ENCODE data around the gene ZSCAN10. TPM values are rescaled to one million over a fixed set of nuclear protein-coding genes. Genes with fewer than 3 reads are reported as not detected.
"Not testable (repeated sequence)": the region's sequence is repeated elsewhere in the genome, so short reads cannot be mapped to it uniquely, and the experiment has no call there.

ZSCAN10 gene
- not detected for polyA plus RNA-seq (2012; ENCODE audit: insufficient read depth, insufficient read length)

DNA sequence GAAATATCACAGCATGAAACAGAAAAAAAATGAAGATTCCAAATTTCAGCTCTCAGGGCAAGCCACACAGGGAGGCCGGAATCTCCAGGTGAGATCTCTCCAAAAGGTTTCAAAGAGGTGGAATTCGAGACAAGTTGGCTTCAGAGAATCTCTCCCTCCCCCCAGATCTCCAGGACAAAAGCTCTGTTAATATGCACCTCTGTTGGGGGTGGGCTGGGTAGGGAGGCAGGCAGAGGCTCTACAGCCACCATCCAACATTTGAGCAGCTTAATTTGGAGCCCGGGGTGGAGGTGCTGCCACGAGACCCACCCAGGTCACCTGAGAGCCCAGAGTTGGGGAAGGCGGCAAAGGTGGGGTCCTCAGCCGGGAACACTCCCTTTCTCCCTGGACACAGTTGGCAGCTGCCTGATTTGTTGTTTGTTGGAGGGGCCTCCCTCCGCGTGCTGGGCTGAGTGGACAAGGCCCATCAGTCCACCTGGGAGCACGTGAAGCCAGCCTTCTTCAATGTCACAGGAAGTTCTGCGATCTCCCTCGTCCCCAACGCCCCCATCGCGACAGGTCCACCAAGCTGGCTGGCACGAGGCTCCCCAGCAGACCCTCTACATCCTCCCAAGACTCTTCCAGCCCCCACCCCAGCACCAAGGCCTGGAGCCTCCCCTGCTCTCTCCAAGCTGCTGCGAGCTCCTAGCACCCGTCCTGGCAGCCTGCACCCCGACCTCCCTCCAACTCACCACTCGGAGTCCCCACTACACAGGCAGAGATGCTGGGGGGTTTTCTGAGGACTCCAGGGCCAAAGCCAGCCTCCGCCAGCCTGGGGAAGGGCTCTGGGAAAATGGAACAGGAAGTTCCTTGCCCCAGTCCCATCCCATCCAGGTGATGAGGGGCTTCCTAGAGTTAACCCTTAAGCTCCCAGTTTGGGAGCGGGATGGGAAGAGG is at the start of gene ZSCAN10:
Gene ZSCAN10 (minus strand): TSS at position 836 of the 936 bp plus-strand sequence. CDS start 6,357 bp downstream, outside the sequence.
- DNase-seq (ENCODE audit: low read depth, low spot score), result no peak
- peak within 1 kb of the TSS; percentile 32 for H3K4me3 ChIP-seq (ENCODE audit: low read length)

DNA sequence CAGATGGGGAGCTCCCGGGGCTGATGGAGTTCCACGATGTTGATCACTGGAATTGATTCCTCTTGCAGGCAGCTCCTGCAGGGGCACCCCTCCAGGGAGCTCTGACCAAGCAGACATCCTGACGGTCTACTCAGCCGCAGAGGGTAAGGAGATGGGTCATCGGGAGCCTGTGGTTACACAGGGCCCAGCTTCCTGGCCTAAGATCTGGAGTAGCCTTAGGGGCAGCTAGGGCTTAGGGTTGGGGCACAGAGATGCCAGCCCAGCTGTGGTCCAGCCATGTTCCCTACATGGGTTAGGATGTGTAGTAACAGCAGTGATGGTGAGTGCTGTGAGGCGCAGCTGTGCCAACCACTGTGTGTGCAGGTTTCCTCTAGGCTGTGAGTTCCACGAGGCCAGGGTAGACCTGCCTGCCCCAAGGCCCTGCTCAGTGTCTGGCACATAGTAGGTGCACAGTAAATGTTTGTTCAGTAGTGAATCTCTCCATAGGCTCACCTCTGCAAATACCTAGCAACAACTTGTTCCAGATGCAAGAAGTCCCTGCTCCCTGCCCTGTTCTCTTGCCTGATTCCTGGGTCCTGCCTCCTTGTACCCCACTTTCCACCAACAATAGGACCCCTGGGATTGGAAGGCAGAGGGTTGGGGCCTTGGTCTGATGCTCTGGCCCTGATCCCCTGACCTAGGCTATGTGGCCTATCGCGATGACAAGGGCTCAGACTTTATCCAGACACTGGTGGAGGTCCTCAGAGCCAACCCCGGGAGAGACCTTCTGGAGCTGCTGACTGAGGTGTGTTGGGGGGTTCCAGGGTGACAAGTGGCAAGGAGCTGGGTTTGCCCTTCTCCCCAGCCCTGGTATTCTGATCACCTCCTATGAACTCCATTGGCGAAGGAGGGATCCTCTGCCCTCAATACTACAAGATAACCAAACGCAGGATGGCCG is 49.4 kb upstream of the ZSCAN10 start:
- H3K4me3 ChIP-seq (ENCODE audit: low read length), result no peak overlapping the region
- DNase-seq (ENCODE audit: low read depth, low spot score), result no peak

DNA sequence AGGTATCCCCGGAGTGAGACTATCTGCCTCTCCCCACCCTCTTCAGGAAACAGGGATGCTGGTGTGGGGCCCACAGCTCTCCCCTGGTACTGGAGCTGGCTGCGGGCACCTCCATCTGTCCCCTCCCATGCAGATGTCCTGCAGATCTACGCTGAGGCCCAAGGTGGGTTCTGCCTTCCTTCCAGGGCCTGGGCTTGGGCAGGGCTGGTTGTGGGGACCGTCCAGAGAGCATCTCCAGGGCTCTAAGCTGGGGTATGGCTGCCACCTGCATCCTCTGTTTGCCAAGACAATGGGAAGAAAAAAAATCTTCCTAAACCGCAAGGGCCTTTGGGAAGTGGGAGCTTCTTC is 48.6 kb upstream of the ZSCAN10 start:
- H3K4me3 ChIP-seq (ENCODE audit: low read length), result no peak overlapping the region
- no peak for DNase-seq (ENCODE audit: low read depth, low spot score)

DNA sequence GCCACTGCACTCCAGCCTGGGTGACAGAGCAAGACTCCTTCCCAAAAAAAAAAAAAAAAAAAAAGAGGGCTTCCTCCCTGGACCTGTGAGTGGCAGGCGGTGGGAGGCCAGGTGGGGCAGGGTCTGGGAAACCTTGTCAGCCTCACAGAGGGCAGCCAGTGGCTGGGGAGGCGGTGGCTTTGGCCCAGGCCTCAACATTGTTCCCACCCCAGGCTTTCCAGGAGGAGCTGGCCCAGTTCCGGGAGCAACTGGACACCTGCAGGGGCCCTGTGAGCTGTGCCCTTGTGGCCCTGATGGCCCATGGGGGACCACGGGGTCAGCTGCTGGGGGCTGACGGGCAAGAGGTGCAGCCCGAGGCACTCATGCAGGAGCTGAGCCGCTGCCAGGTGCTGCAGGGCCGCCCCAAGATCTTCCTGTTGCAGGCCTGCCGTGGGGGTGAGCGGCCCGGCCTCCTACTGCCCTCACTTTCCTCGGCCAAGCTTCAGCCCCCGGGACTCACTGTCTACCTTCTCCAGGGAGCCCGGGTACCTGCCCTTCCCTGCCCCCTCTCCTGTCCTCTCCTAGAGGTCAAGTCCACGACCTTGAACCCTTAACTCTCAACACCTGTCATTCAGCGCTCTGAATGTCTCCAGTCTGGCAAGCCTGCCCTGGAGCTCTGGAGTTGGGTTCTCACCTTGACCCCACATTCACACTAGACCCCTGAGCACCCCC is 48.1 kb upstream of the ZSCAN10 start:
- DNase-seq (ENCODE audit: low read depth, low spot score), result no peak
- H3K4me3 ChIP-seq (ENCODE audit: low read length), result no peak overlapping the region

DNA sequence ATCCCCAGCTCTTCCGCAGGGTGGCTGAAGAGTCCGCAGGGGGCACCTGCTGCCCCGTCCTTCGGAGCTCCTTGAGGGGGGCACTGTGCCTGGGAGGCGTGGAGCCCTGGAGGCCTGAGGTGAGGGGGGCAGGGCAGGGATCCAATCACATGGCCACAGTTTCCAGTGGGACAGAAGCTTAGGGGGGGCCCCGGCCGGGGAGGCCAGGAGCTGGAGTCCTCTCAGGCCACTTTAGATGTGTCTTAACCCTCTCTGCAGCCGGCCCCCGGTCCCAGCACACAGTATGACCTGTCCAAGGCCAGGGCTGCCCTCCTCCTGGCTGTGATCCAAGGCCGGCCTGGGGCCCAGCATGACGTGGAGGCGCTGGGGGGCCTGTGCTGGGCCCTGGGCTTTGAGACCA is 46.6 kb upstream of the ZSCAN10 start:
- H3K4me3 ChIP-seq (ENCODE audit: low read length), result no peak overlapping the region
- DNase-seq (ENCODE audit: low read depth, low spot score), result no peak

DNA sequence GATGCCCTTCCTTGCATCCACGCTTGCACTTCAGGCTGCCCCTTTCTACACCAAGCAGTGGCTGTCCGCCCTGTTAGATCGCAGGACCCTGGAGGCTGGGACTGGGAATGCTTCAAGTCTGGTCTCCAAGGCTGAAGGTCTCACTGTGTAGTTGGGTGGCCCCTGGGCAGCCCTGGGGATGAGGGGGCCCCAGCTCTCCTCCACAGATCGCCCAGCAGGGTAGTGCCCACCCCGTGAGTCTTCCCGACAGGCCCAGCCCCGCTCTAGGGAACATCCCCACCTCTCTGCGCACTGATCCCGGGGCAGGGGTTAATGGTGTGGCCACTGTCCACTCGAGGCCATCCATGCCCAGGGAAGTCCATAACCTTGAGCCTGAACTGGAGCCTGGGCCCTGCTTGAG is 46.1 kb upstream of the ZSCAN10 start:
- no peak for DNase-seq (ENCODE audit: low read depth, low spot score)

DNA sequence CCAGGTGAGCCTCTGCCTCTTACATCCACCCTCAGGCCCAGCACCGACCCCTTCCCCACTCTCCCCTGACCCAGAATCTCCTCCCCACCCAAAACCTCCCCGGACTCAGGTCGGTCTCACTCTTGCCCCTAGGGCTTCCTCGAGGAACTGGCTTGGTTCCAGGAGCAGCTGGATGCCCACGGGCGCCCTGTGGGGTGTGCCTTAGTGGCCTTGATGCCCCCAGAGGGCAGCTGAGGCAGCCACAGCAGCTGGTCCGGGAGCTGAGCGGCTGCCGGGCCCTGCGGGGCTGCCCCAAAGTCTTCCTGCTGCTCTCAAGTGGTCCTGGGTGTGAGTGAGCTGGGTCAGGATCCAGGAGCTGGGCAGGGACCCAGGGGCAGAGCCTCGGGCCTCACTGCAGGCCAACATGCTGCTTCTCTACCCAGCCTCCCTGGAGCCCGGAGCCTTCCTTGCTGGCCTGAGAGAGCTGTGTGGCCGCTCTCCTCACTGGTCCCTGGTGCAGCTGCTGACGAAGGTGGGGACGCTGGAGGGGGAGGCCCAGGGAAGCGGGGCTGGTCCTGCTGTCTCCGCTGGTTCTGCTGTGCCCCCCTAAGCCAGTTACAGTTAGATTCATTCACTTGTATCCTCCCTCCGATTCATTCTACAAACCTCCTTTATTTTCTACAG is 45.4 kb upstream of the ZSCAN10 start:
- no peak for DNase-seq (ENCODE audit: low read depth, low spot score)
- no peak overlapping the region for H3K4me3 ChIP-seq (ENCODE audit: low read length)

More for the DNA sequence above, 46.1 kb upstream of the ZSCAN10 start:
- no peak overlapping the region for H3K4me3 ChIP-seq (ENCODE audit: low read length)

DNA sequence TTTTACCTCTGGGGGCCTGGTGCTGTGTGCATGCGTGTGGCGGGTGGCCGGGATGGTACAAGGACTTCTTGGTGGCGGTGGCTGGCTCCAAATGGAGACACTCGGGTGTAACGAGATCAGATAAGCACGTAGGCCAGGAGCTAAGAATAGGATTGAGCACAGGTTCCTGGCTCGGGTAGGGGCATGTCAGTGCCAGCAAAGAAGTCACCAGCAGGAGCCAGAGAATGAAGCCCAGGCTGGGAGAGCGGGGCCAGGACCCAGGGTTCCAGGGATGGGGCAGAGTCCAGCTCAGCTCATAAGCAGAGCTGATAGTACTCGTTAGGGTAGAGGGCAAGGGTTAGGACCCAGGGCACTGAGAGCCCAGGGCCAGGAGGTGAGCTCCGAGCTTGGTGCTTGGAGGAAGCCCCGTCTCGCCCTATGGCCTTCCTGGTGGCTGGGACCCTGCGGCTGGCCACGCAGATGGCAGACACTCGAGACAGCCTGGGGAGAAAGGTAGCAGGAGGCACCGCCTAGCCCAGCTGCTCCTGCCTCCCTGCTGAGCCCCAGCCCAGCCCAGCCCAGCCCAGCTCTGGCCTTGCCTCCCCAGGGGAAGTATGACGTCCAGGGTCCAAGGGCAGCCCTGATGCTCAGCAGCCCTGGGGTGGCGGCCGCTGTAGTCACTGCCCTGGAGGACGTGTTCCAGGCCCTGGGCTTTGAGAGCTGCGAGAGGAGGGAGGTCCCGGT is 44.7 kb upstream of the ZSCAN10 start:
- no peak overlapping the region for H3K4me3 ChIP-seq (ENCODE audit: low read length)
- DNase-seq (ENCODE audit: low read depth, low spot score), result no peak

DNA sequence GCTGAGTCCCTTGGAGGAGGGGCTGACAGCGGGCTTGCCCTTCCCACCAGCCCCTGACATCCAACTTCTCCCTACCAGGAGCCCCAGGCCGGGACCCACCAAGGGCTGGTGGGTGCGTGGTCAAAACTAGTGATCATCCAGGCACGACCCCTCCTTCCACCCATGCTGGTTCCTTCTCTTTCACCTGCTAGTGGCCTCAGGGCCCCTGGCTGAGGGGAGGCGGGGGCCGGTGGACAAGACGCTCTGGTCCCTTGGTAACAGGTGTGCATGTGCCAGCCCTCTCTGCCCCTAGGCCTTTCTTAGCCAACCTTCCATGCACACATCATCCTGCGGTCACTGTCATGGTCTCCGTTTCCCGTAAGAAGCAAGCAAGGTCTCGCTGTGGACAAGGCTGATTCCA is 44.1 kb upstream of the ZSCAN10 start:
- DNase-seq (ENCODE audit: low read depth, low spot score), result no peak
- H3K4me3 ChIP-seq (ENCODE audit: low read length), result no peak overlapping the region

DNA sequence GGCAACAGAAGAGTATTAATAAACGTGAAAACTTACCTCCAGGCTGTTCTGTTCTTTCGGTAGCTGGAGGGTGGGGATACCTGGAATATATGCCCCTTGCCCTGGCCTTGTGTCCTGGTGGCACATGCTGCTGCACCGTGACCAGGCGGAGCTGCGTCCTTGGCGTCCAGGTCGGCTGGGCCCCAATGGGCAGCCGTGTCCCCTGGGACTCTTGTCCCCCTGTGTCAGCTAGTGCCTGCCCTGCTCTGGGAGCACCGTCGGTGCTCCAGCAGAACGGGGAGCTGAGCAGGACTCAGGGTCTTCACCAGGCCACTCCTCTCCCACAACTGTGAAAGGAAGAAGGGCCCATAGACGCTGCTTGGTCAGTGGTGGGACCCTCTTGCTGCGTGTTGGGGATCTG is 43.7 kb upstream of the ZSCAN10 start:
- H3K4me3 ChIP-seq (ENCODE audit: low read length), result no peak overlapping the region
- DNase-seq (ENCODE audit: low read depth, low spot score), result no peak

DNA sequence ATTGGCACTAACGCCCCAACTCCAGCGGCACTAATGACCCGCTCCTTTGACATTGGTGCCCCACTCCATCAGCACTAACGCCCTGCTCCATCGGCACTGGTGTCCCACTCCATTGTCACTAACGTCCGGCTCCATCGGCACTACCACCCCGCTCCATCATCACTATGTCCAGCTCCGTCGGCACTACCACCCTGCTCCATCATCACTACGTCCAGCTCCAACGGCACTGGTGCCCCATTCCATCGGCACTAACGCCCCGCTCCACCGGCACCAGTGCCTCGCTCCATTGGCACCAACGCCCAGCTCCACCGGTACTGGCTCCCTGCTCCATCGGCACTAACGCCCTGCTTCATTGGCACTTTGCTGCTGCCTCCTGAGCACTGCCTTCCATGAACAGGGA is 43.2 kb upstream of the ZSCAN10 start:
- H3K4me3 ChIP-seq (ENCODE audit: low read length), result no peak overlapping the region
- DNase-seq (ENCODE audit: low read depth, low spot score), result no peak

DNA sequence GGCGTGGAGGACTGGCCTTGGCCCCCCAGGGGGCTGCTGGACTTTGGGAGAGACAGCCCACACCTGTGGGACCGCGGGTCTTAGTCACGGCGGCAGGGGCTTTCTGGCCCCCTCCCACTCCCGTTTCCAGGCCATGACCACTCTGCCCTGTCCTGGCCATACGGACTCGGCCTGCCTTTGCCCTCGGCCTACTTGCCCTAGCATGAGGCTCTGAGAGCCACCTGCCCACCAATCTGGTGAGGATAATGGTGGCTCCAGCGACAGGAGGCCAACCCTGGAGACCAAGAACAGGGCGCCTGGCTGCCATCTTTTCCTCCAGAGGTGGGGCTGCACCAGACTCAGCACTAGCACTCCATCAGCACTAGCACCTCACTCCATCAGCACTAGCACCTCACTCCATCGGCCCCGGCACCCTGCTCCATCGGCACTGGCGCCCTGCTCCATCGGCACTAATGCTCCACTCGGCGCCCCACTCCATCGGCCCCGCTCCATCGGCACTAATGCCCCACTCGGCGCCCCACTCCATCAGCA is 42.8 kb upstream of the ZSCAN10 start:
- no peak for DNase-seq (ENCODE audit: low read depth, low spot score)
- no peak overlapping the region for H3K4me3 ChIP-seq (ENCODE audit: low read length)

DNA sequence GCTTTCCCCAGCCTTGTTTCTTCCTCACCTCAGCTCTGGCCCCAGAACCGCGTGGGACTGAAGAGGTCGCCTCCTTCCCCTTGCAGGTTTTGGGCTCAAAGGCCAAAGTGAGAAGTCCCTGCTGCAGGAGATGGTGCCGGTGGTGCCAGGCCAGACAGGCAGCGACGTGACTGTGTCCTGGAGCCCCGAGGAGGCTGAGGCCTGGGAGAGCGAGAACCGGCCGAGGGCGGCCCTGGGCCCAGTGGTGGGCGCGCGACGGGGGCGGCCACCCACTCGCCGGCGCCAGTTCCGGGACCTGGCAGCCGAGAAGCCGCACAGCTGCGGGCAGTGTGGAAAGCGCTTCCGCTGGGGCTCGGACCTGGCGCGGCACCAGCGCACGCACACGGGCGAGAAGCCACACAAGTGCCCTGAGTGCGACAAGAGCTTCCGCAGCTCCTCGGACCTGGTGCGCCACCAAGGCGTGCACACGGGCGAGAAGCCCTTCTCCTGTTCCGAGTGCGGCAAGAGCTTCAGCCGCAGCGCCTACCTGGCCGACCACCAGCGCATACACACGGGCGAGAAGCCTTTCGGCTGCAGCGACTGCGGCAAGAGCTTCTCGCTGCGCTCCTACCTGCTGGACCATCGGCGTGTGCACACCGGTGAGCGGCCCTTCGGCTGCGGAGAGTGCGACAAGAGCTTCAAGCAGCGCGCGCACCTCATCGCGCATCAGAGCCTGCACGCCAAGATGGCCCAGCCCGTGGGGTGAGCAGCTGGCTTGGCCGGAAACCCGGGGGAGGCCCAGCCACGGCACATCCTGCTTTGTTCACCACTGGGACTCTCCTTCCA is 41.7 kb upstream of the ZSCAN10 start:
- H3K4me3 ChIP-seq (ENCODE audit: low read length), result no peak overlapping the region
- DNase-seq (ENCODE audit: low read depth, low spot score), result no peak

DNA sequence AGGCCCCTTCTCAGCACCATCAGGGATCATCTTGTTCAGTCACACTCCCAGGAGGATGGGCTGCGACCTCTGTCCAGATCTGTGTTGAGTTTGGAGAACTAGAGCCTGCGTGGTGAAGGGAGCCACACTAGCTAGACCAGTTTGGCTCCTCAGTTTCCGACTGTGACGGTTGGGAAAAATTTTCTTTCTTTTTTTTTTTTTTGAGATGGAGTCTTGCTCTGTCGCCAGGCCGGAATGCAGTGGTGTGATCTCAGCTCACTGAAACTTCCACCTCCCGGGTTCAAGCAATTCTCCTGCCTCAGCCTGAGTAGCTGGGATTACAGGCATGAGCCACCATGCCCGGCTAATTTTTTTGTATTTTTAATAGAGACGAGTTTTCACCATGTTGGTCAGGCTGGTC is 40.5 kb upstream of the ZSCAN10 start:
- DNase-seq (ENCODE audit: low read depth, low spot score); H3K4me3 ChIP-seq (ENCODE audit: low read length): not testable (repeated sequence)

DNA sequence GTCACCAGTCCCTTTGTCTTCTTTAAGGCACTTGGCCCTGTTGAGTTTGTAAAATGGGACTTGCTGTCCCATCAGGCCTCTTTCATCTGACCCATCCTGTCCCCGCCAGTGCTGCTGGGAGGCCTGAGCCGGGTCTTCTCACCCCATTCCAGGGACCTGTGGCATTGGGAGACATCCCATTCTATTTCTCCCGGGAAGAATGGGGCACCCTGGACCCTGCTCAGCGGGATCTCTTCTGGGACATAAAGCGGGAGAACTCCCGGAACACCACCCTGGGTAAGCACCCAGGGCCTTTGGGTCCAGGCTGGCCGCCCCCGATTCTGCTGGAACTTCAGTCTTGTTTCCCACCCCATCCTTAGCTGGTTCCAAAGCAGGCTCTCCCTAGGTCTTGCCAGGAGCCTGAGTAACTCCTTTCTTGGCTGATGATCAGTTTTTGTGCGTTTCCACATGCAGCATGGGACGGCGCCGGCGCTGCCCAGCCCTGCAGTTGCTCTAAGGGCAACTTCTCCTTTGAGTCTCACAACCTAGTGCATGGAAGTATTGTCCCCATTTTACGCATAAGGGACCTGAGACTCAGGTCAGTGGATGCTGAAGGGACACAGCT is 39.8 kb upstream of the ZSCAN10 start:
- DNase-seq (ENCODE audit: low read depth, low spot score), result no peak
- no peak overlapping the region for H3K4me3 ChIP-seq (ENCODE audit: low read length)

DNA sequence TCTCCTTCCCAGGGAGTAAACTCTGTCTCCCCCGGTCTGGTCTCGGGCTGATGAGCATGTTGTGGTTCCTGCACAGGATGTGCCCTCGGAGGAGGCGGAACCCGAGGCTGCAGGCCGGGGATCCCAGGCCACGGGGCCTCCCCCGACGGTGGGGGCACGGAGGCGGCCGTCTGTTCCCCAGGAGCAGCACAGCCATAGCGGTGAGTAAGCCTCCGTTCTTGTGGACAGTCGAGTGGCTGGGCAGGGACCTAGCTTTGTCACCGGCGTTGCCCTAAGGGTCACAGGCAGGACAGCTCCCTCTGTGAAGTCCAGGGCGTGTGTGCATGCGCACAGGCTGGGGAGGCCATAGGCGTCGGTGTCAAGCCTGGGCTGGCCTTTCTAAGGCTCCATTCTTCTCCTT is 39.2 kb upstream of the ZSCAN10 start:
- no peak for DNase-seq (ENCODE audit: low read depth, low spot score)
- H3K4me3 ChIP-seq (ENCODE audit: low read length), result no peak overlapping the region

DNA sequence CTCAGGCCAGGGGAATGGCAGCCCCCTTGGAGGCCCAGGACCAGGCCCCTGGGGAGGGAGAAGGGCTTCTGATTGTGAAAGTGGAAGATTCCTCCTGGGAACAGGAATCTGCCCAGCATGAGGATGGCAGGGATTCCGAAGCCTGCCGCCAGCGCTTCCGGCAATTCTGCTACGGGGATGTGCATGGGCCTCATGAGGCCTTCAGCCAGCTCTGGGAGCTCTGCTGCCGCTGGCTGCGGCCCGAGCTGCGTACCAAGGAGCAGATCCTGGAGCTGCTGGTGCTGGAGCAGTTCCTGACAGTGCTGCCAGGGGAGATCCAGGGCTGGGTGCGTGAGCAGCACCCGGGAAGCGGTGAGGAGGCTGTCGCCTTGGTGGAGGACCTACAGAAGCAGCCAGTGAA is 38.2 kb upstream of the ZSCAN10 start:
- H3K4me3 ChIP-seq (ENCODE audit: low read length), result no peak overlapping the region
- DNase-seq (ENCODE audit: low read depth, low spot score), result no peak
